K562 (cell line): ENCODE data around the gene LPAR3. TPM values are rescaled to one million over a fixed set of nuclear protein-coding genes. Genes with fewer than 3 reads are reported as not detected.

ENCODE experiments used
- ARHGAP35 ChIP-seq: fragments of 450-650 bp; IDR thresholded peaks from 2 replicates; pipeline ENCODE4 v1.6.1; 2018; ENCODE audit not compliant: partially characterized antibody
- C11orf30 ChIP-seq: fragments of 450-650 bp; IDR thresholded peaks from 2 replicates; pipeline ENCODE4 v1.6.1; 2016; ENCODE audit warnings: low read depth, mild to moderate bottlenecking
- CREB1 ChIP-seq, 2 experiments: sonication (generic) in 1 of 2; formaldehyde crosslinking in 1 of 2; IDR thresholded peaks; 2 replicates each; pipeline versions ENCODE4 v1.6.1 to v1.8.0; 2012 to 2022; ENCODE audit warnings: inconsistent platforms in 1 of 2, mild to moderate bottlenecking in 1 of 2, missing genetic modification reagents in 1 of 2, moderate library complexity in 1 of 2
- ELF1 ChIP-seq: fragments of 200-800 bp; sonication (Bioruptor generic); IDR thresholded peaks from 2 replicates; pipeline ENCODE4 v1.6.1; 2016; ENCODE audit warnings: missing genetic modification characterization, missing compliant biosample characterization
- HNRNPLL ChIP-seq: fragments of 200-400 bp; formaldehyde crosslinking; IDR thresholded peaks from 2 replicates; pipeline ENCODE4 v1.6.1; 2017; ENCODE audit warnings: low read length, low read depth, mild to moderate bottlenecking; ENCODE audit not compliant: poor library complexity, severe bottlenecking
- HOXB6 ChIP-seq: fragments of 250-450 bp; sonication (Bioruptor Pico); IDR thresholded peaks from 2 replicates; pipeline ENCODE4 v1.5.1; 2022; ENCODE audit warnings: mild to moderate bottlenecking, borderline replicate concordance
- MTF1 ChIP-seq: fragments of 250-450 bp; sonication (Bioruptor Pico); IDR thresholded peaks from 2 replicates; pipeline ENCODE4 v1.9.0; 2021; ENCODE audit warnings: moderate library complexity, mild to moderate bottlenecking, inconsistent platforms, borderline replicate concordance
- MYNN ChIP-seq, 2 experiments: sonication (generic); formaldehyde crosslinking in 1 of 2; IDR thresholded peaks; 2 replicates each; pipeline versions ENCODE4 v1.5.0 to v1.6.1; 2016 to 2020; ENCODE audit warnings: antibody characterized with exemption in 1 of 2, missing genetic modification reagents in 1 of 2
- NBN ChIP-seq: fragments of 450-650 bp; IDR thresholded peaks from 2 replicates; pipeline ENCODE4 v1.6.1; 2016; ENCODE audit warnings: low read depth, mild to moderate bottlenecking
- NCOA2 ChIP-seq, 2 experiments: fragments of 450-650 bp; IDR thresholded peaks; 2 replicates each; pipeline ENCODE4 v1.6.1; 2018; ENCODE audit warnings: mild to moderate bottlenecking in 2 of 2, moderate library complexity in 1 of 2; ENCODE audit not compliant: partially characterized antibody in 2 of 2
- NFE2L1 ChIP-seq: fragments of 450-650 bp; IDR thresholded peaks from 2 replicates; pipeline ENCODE4 v1.6.1; 2016; ENCODE audit warnings: missing genetic modification characterization, low read depth, mild to moderate bottlenecking, missing compliant biosample characterization, moderate library complexity, borderline replicate concordance
- PHTF2 ChIP-seq: fragments of 250-450 bp; sonication (Bioruptor Pico); IDR thresholded peaks from 2 replicates; pipeline ENCODE4 v1.5.0; 2021; ENCODE audit warnings: mild to moderate bottlenecking
- PTRF ChIP-seq: fragments of 450-650 bp; IDR thresholded peaks from 2 replicates; pipeline ENCODE4 v1.6.1; 2016; ENCODE audit warnings: mild to moderate bottlenecking, missing genetic modification characterization, missing compliant biosample characterization
- SAP30 ChIP-seq: fragments of 200-600 bp; sonication (generic); IDR thresholded peaks from 2 replicates; pipeline ENCODE4 v1.6.1; 2012; ENCODE audit warnings: borderline replicate concordance, low read depth, mild to moderate bottlenecking, moderate library complexity, low read length, control low read depth, inconsistent platforms; ENCODE audit not compliant: insufficient read depth, poor library complexity, severe bottlenecking
- ZBTB33 ChIP-seq: sonication (generic); formaldehyde crosslinking; IDR thresholded peaks from 2 replicates; pipeline ENCODE4 v1.8.1; 2023; ENCODE audit warnings: mild to moderate bottlenecking, missing genetic modification reagents
- ZBTB8A ChIP-seq: fragments of 450-650 bp; IDR thresholded peaks from 2 replicates; pipeline ENCODE4 v1.6.1; 2018; ENCODE audit warnings: mild to moderate bottlenecking, moderate library complexity; ENCODE audit not compliant: partially characterized antibody
- ZNF140 ChIP-seq: fragments of 250-450 bp; sonication (Bioruptor Pico); IDR thresholded peaks from 2 replicates; pipeline ENCODE4 v1.8.0; 2021; ENCODE audit warnings: moderate library complexity, mild to moderate bottlenecking, inconsistent platforms
- ZNF282 ChIP-seq: sonication (generic); formaldehyde crosslinking; IDR thresholded peaks from 2 replicates; pipeline ENCODE4 v1.8.1; 2023; ENCODE audit warnings: missing genetic modification reagents
- ZNF41 ChIP-seq: fragments of 250-450 bp; sonication (Bioruptor Pico); conservative IDR thresholded peaks from 2 replicates; pipeline ENCODE4 v1.4.0; 2020; ENCODE audit warnings: mild to moderate bottlenecking
- ZNF507 ChIP-seq: conservative IDR thresholded peaks from 2 replicates; pipeline ENCODE4 v1.6.1; 2017; ENCODE audit warnings: missing genetic modification characterization, missing compliant biosample characterization
- ZNF583 ChIP-seq: fragments of 250-450 bp; sonication (Bioruptor Pico); IDR thresholded peaks from 2 replicates; pipeline ENCODE4 v1.4.0; 2020
- ZNF592 ChIP-seq: fragments of 450-650 bp; IDR thresholded peaks from 2 replicates; pipeline ENCODE4 v1.6.1; 2017; ENCODE audit warnings: antibody characterized with exemption, mild to moderate bottlenecking
- ZNF717 ChIP-seq: fragments of 250-450 bp; sonication (Bioruptor Pico); IDR thresholded peaks from 2 replicates; pipeline ENCODE4 v1.5.0; 2021
- polyA plus RNA-seq, 8 experiments: library from polyadenylated mRNA; depleted of rRNA in 4 of 8; stranded (reverse) in 5 of 8; unstranded in 3 of 8; fragments of >200 nt; fragmentation: Nextera tagmentation in 2 of 8; fragmentation: Illumina TruSeq in 1 of 8; extraction: Ambion mirVana in 2 of 8; extraction: Trizol in 1 of 8; gene quantifications; 2 replicates each; pipeline versions ENCODE4 v1.2.1 to v1.2.3, GENCODE V29; 2011 to 2014; ENCODE audit warnings: inconsistent platforms in 1 of 8, missing spikeins in 1 of 8
- total RNA-seq, 7 experiments: library from RNA; depleted of rRNA in 6 of 7; stranded (reverse); fragments of >200 nt in 6 of 7; fragmentation: Illumina TruSeq in 2 of 7; extraction: Trizol in 2 of 7; gene quantifications; 2 replicates each; pipeline versions ENCODE4 v1.2.1 to v1.2.3, GENCODE V29; 2011 to 2021; ENCODE audit warnings: low replicate concordance in 1 of 7

The LPAR3 gene
- total and polyA plus RNA-seq, 9 of the 15 experiments (the other 6 are each of a cell fraction or from before 2014, with no cell fraction given) = 0.11 TPM; not detected in 8

- no peak for TF ChIP-seq MTF1 (CRISPR knock-in tag)
- no peak for TF ChIP-seq C11orf30
- TF ChIP-seq ZBTB33 (CRISPR knock-in tag) = no peak
- no peak for TF ChIP-seq NBN
- no peak for TF ChIP-seq CREB1 (IDR thresholded peaks at IDR 0.05)
- TF ChIP-seq CREB1 (CRISPR knock-in tag; IDR thresholded peaks at IDR 0.05) = no peak
- TF ChIP-seq HNRNPLL = no peak
- no peak for TF ChIP-seq NCOA2 (IDR thresholded peaks at IDR 0.05; ENCODE audit: partially characterized antibody in 2 of 2)
- TF ChIP-seq NFE2L1 = no peak
- no peak for TF ChIP-seq MYNN (IDR thresholded peaks at IDR 0.05)
- no peak for TF ChIP-seq MYNN (CRISPR knock-in tag; IDR thresholded peaks at IDR 0.05)
- TF ChIP-seq SAP30 = no peak
- no peak for TF ChIP-seq ZBTB8A
- TF ChIP-seq HOXB6 = no peak
- no peak for TF ChIP-seq ZNF140 (CRISPR knock-in tag)
- TF ChIP-seq PTRF (tag) = no peak
- TF ChIP-seq ARHGAP35 = no peak
- TF ChIP-seq ZNF282 (CRISPR knock-in tag) = no peak
- TF ChIP-seq ZNF507 (tag) = no peak
- no peak for TF ChIP-seq ZNF592
- no peak for TF ChIP-seq ELF1
- no peak for TF ChIP-seq ZNF583
- TF ChIP-seq ZNF41 = no peak
- no peak for TF ChIP-seq PHTF2 (CRISPR knock-in tag)
- TF ChIP-seq ZNF717 (CRISPR knock-in tag) = no peak
Observed at GRCh38 chr1:84781946-84782771, 110.8 kb downstream of the LPAR3 start (continued).
